ENCODE measurements around the gene ASIC4. TPM values are rescaled to one million over a fixed set of nuclear protein-coding genes. Genes with fewer than 3 reads are reported as not detected.

The ASIC4 gene
- total RNA-seq, 1 donor from 2014 or later, result not detected

- DNase-seq (ENCODE audit: low spot score), result no peak
Measured at GRCh38 chr2:219512524-219513216, 1.6 kb upstream of the ASIC4 start.

- DNase-seq (ENCODE audit: low spot score), result no peak
Measured at GRCh38 chr2:219513787-219514186, 495 bp upstream of the ASIC4 start.

- no peak for DNase-seq (ENCODE audit: low spot score)
Measured at GRCh38 chr2:219514836-219515235, 554 bp downstream of the ASIC4 start.

- no peak for DNase-seq (ENCODE audit: low spot score)
Measured at GRCh38 chr2:219515874-219516629, 1.8 kb downstream of the ASIC4 start.

GRCh38 chr2:219516888-219517287, 2.6 kb downstream of the ASIC4 start:
- no peak for DNase-seq (ENCODE audit: low spot score)

- no peak for DNase-seq (ENCODE audit: low spot score)
Measured at GRCh38 chr2:219517954-219518778, 3.9 kb downstream of the ASIC4 start.

- no peak for DNase-seq (ENCODE audit: low spot score)
Measured at GRCh38 chr2:219519526-219519916, 5.2 kb downstream of the ASIC4 start.

GRCh38 chr2:219520079-219520478, 5.8 kb downstream of the ASIC4 start:
- DNase-seq (ENCODE audit: low spot score), result no peak

GRCh38 chr2:219521066-219521880, 7.0 kb downstream of the ASIC4 start:
- no peak for DNase-seq (ENCODE audit: low spot score)

- no peak for DNase-seq (ENCODE audit: low spot score)
Measured at GRCh38 chr2:219522111-219523030, 8.1 kb downstream of the ASIC4 start.

GRCh38 chr2:219523031-219523671, 8.9 kb downstream of the ASIC4 start:
- no peak for DNase-seq (ENCODE audit: low spot score)

- DNase-seq (ENCODE audit: low spot score), result no peak
Measured at GRCh38 chr2:219524817-219525216, 10.5 kb downstream of the ASIC4 start.

GRCh38 chr2:219525533-219526232, 11.4 kb downstream of the ASIC4 start:
- no peak for DNase-seq (ENCODE audit: low spot score)

GRCh38 chr2:219526320-219527075, 12.2 kb downstream of the ASIC4 start:
- no peak for DNase-seq (ENCODE audit: low spot score)

GRCh38 chr2:219527076-219527394, 12.8 kb downstream of the ASIC4 start:
- no peak for DNase-seq (ENCODE audit: low spot score)

- DNase-seq (ENCODE audit: low spot score), result no peak
Measured at GRCh38 chr2:219527472-219527871, 13.2 kb downstream of the ASIC4 start.

GRCh38 chr2:219530048-219530963, 16.0 kb downstream of the ASIC4 start:
- DNase-seq (ENCODE audit: low spot score), result peak; percentile 95

All from mesenteric fat pad (tissue), 1 donor.